Endodermal cell (in vitro differentiated cells): Measurements from ENCODE around the gene PNMA6E. TPM values are rescaled to one million over a fixed set of nuclear protein-coding genes. Genes with fewer than 3 reads are reported as not detected.
A peak's percentile ranks its signal among the peaks of the same experiment; 100 is the strongest.
"Not testable (repeated sequence)": the region's sequence is repeated elsewhere in the genome, so short reads cannot be mapped to it uniquely, and the experiment has no call there.

Source experiments
- DNase-seq: peaks from one replicate; pipeline ENCODE4 v3.0.0-alpha.2; 2017
- H3K27ac ChIP-seq: 2 replicates; pipeline ENCODE4 v1.5.1; 2013; ENCODE audit warnings: mild to moderate bottlenecking, low read depth, low read length, moderate library complexity
- H3K27me3 ChIP-seq: 2 replicates; pipeline ENCODE4 v1.6.1; 2013; ENCODE audit warnings: mild to moderate bottlenecking, low read length, moderate library complexity; ENCODE audit not compliant: insufficient read depth, control insufficient read depth, poor library complexity, severe bottlenecking
- H3K36me3 ChIP-seq: 2 replicates; pipeline ENCODE4 v1.7.0; 2013; ENCODE audit warnings: mild to moderate bottlenecking, low read length, moderate library complexity; ENCODE audit not compliant: control insufficient read depth, insufficient read depth
- H3K4me1 ChIP-seq: one replicate; pipeline ENCODE4 v1.7.0; 2013; ENCODE audit warnings: low read length; ENCODE audit not compliant: control insufficient read depth, insufficient read depth
- H3K4me3 ChIP-seq: 2 replicates; pipeline ENCODE4 v1.5.1; 2013; ENCODE audit warnings: mild to moderate bottlenecking, low read length, moderate library complexity
- H3K9ac ChIP-seq: 2 replicates; pipeline ENCODE4 v1.6.1; 2013; ENCODE audit warnings: mild to moderate bottlenecking, low read length, moderate library complexity; ENCODE audit not compliant: poor library complexity, severe bottlenecking; ENCODE audit errors: extremely low read depth
- H3K9me3 ChIP-seq: 2 replicates; pipeline ENCODE4 v1.6.1; 2013; ENCODE audit warnings: mild to moderate bottlenecking, low read length, moderate library complexity; ENCODE audit not compliant: control insufficient read depth
- H3K27ac Mint-ChIP-seq: 2 replicates; pipeline ENCODE4 v1.8.0; 2020; ENCODE audit warnings: mixed read lengths
- H3K27me3 Mint-ChIP-seq: 2 replicates; pipeline ENCODE4 v1.8.0; 2021; ENCODE audit warnings: mild to moderate bottlenecking, mixed read lengths; ENCODE audit not compliant: insufficient read depth
- H3K36me3 Mint-ChIP-seq: 2 replicates; pipeline ENCODE4 v1.8.0; 2020; ENCODE audit warnings: low read depth, mixed read lengths
- H3K4me1 Mint-ChIP-seq: 2 replicates; pipeline ENCODE4 v1.8.0; 2020; ENCODE audit warnings: mixed read lengths
- H3K4me3 Mint-ChIP-seq: 2 replicates; pipeline ENCODE4 v1.8.0; 2020; ENCODE audit warnings: mild to moderate bottlenecking, moderate library complexity, mixed read lengths
- H3K9me3 Mint-ChIP-seq: 2 replicates; pipeline ENCODE4 v1.8.0; 2020; ENCODE audit warnings: mild to moderate bottlenecking, mixed read lengths
- WGBS, 2 experiments: methylation state at CpG; one replicate each; pipeline versions ENCODE4 v1.1.5 to v1.1.7; 2013; ENCODE audit warnings: missing lambda C conversion rate in 2 of 2, mixed read lengths in 1 of 2; ENCODE audit not compliant: insufficient coverage in 1 of 2, insufficient read length in 1 of 2; 5-methylcytosine and 5-hydroxymethylcytosine counted together
- total RNA-seq, 2 donors: library from RNA; stranded (reverse); fragmentation: NEBNext Ultra II Directional in 1 of 2; extraction: Animal tissue kit (Norgen Biotek cat#: 25700) in 1 of 2; gene quantifications; 2 replicates in 1 of 2; 3 replicates in 1 of 2; pipeline ENCODE4 v1.2.1, GENCODE V29; 2021
- TF ChIP-seq, protein P1 (sequence below): fragments of 200-600 bp; sonication (generic); conservative IDR thresholded peaks from 2 replicates; pipeline ENCODE4 v1.5.0; 2021; ENCODE audit warnings: antibody characterized with exemption, mild to moderate bottlenecking

The PNMA6E gene
- total RNA-seq, 2 donors from 2014 or later: not detected

DNA sequence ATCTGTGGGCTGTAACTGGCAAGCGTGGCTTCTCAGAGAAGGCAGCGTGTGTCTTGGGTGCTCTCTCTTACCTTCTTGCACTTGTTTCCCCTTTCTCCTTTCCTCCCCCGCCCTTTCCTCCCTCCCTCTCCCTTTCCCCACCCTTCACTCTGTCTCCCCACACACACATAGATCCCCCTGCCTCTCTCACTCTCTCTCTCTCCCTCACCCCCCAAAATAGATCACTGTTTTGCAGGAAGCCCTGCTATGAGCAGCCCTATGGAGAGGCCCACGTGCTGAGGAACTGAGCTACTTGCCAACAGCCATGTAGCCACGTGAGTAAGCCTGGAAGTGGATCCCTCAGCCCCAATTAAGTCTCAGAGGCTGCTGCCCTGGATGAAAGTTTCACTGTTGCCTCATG is 4.3 kb upstream of the PNMA6E start:
- no peak for DNase-seq
- Mint-ChIP-seq H3K27me3 (peaks cover 26% of the 10 kb centered on the region), H3K4me3 (no peak overlapping the region), H3K36me3 (no peaks in the 10 kb centered on the region), H3K4me1 (no peaks in the 10 kb centered on the region), H3K27ac (no peak overlapping the region), H3K9me3 (peaks cover 64% of the 10 kb centered on the region)
- H3K4me3 ChIP-seq: no peak overlapping the region
- 76% methylated on average over 5 of the region's 5 CpGs; no CpG with 5 or more reads in 1 of the 2 experiments for WGBS, 2 experiments
- no peaks in the 10 kb centered on the region for H3K36me3 ChIP-seq
- H3K9ac ChIP-seq: no peak overlapping the region
- H3K27ac ChIP-seq: no peak overlapping the region
- TF ChIP-seq, protein P1, sequence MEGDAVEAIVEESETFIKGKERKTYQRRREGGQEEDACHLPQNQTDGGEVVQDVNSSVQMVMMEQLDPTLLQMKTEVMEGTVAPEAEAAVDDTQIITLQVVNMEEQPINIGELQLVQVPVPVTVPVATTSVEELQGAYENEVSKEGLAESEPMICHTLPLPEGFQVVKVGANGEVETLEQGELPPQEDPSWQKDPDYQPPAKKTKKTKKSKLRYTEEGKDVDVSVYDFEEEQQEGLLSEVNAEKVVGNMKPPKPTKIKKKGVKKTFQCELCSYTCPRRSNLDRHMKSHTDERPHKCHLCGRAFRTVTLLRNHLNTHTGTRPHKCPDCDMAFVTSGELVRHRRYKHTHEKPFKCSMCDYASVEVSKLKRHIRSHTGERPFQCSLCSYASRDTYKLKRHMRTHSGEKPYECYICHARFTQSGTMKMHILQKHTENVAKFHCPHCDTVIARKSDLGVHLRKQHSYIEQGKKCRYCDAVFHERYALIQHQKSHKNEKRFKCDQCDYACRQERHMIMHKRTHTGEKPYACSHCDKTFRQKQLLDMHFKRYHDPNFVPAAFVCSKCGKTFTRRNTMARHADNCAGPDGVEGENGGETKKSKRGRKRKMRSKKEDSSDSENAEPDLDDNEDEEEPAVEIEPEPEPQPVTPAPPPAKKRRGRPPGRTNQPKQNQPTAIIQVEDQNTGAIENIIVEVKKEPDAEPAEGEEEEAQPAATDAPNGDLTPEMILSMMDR: no peak
- H3K4me1 ChIP-seq: no peaks in the 10 kb centered on the region
- no peaks in the 10 kb centered on the region for H3K9me3 ChIP-seq
- H3K27me3 ChIP-seq: peaks cover 6% of the 10 kb centered on the region

DNA sequence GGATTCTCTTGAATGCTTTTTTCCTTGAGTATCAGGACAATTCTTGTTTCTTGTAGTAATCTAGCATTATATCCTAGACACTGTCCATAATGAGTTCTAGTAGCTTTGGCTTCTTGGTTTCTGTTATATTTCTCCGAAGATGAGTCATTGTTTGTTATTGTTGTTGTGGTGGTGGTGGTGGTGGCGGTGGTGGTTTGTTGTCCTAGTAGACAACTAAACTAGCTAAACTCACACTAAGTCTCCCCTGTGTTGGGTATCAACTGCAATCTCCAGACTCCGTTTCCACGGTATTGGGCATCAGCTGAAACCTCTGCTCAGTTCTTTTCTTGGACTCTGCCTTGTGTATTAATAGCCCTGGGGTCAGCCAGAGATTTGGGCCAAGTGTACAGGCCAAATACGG is 3.2 kb upstream of the PNMA6E start:
- not testable (repeated sequence) for H3K36me3 Mint-ChIP-seq, H3K27ac ChIP-seq, H3K9me3 ChIP-seq, H3K9ac ChIP-seq, H3K4me3 ChIP-seq, H3K4me1 Mint-ChIP-seq, DNase-seq, H3K4me1 ChIP-seq, H3K36me3 ChIP-seq, H3K27ac Mint-ChIP-seq, H3K27me3 ChIP-seq, H3K4me3 Mint-ChIP-seq
- WGBS, 2 experiments: 94 to 100% methylated on average over 1 to 3 of the region's 5 CpGs
- Mint-ChIP-seq H3K27me3 (peaks cover 24% of the 10 kb centered on the region), H3K9me3 (peaks cover 65% of the 10 kb centered on the region)

DNA sequence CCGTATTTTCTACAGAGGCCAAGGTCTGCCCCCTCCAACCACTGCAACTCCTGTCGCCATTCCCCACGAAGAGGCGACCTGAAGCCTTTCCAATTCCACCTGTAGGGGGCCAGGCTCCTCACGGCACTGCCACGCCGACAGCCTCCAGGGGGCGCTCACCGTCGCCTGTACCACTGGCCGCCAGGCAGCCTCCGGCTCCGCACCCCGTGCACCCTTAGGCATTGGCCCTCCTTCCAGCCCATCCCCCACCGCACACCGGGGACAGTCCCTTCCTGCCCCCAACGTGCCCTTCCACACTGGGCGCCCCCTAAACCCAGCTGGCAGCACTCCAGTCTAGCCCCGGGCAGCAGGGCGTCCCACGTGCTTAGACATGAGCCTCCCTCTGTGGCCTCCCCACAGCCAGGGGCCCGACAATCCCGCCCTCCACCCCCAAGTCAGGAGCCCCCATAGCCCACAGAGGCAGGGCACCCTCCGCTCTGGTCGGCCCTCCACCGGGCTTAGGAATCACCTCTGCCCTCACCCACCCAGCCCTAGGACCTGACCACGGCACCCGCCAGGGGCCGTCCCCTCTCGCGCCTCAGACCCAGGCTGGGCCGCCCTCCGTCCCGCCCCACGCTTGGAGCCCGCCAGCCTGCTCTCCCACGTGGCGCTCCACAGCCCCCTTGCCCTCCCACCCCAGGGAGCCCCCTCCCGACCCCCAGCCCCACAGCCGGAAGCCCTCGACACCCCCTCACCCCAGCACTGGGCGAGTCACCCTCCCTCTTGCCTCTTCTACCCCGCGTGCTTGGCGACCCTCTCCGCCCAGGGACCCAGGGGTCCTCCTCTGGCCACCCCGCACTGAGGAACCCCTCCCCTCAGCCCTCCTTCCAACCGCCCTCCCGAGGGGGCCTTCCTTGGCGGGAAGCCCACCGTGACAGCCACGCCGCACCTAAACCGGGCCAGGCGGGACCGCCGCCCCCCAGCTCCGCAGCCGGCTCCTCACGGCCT is 711 bp downstream of the PNMA6E start:
- no peaks in the 10 kb centered on the region for H3K9me3 ChIP-seq
- H3K9ac ChIP-seq: no peak overlapping the region
- Mint-ChIP-seq H3K36me3 (peaks cover 3% of the 10 kb centered on the region), H3K27ac (no peak overlapping the region), H3K4me3 (no peak overlapping the region), H3K4me1 (no peaks in the 10 kb centered on the region), H3K27me3 (peaks cover 12% of the 10 kb centered on the region), H3K9me3 (peaks cover 64% of the 10 kb centered on the region)
- no peak overlapping the region for H3K4me3 ChIP-seq
- DNase-seq: peak; percentile 86
- H3K4me1 ChIP-seq: no peaks in the 10 kb centered on the region
- TF ChIP-seq, protein P1: peak; percentile 94
- 65 to 73% methylated on average over 8 to 44 of the region's 60 CpGs for WGBS, 2 experiments
- H3K27me3 ChIP-seq: peaks cover 5% of the 10 kb centered on the region
- H3K27ac ChIP-seq: no peak overlapping the region
- no peaks in the 10 kb centered on the region for H3K36me3 ChIP-seq
